ENCODE data around the gene IL1R2.

DNA sequence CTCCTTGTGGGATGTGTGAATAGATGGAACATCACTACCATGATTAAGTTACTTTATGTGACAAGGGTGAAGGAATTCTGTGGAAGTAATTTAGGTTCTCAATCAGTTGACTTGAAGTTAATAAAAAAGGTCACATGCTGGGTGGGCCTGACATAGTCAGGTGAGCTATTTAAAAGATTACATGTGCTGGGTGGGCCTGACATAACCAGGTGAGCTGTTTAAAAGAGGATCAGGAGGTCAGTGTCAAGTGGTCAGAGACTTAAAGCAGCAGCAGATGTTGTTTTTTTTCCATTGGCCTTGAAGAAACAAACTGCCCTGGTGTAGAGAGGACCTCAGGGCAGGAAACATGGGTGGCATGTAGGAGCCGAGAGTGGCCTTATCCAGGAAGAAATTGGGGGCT, 3.3 kb downstream of the IL1R2 start:
- TF ChIP-seq, protein P1, sequence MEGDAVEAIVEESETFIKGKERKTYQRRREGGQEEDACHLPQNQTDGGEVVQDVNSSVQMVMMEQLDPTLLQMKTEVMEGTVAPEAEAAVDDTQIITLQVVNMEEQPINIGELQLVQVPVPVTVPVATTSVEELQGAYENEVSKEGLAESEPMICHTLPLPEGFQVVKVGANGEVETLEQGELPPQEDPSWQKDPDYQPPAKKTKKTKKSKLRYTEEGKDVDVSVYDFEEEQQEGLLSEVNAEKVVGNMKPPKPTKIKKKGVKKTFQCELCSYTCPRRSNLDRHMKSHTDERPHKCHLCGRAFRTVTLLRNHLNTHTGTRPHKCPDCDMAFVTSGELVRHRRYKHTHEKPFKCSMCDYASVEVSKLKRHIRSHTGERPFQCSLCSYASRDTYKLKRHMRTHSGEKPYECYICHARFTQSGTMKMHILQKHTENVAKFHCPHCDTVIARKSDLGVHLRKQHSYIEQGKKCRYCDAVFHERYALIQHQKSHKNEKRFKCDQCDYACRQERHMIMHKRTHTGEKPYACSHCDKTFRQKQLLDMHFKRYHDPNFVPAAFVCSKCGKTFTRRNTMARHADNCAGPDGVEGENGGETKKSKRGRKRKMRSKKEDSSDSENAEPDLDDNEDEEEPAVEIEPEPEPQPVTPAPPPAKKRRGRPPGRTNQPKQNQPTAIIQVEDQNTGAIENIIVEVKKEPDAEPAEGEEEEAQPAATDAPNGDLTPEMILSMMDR (optimal IDR thresholded peaks at IDR 0.05 in 1 of 3, IDR thresholded peaks at IDR 0.05 in 1 of 3, conservative IDR thresholded peaks at IDR 0.05 in 1 of 3; ENCODE audit: extremely low read depth in 1 of 3, insufficient read depth in 2 of 3, low read length in 3 of 3): no peak
- TF ChIP-seq EZH2 (IDR thresholded peaks at IDR 0.05; ENCODE audit: low read length): no peak

Data from keratinocyte (primary cell).